ENCODE results near the gene NTM.

- TF ChIP-seq POLR2A (IDR thresholded peaks at IDR 0.05): no peak
- no peak for TF ChIP-seq CTCF (IDR thresholded peaks at IDR 0.05)
These were observed 748.2 kb downstream of the NTM start for GRCh38 chr11:132118661-132119060.

Measured in esophagus squamous epithelium (tissue), 4 donors.